HepG2 (cell line): ENCODE measurements around the gene B3GAT3. TPM values are rescaled to one million over a fixed set of nuclear protein-coding genes. Genes with fewer than 3 reads are reported as not detected.

ENCODE experiments used
- CTCF ChIP-seq: sonication (generic); formaldehyde crosslinking; IDR thresholded peaks from 2 replicates; pipeline ENCODE4 v1.5.0; 2020; ENCODE audit warnings: mild to moderate bottlenecking, missing genetic modification reagents, moderate library complexity
- DMAP1 ChIP-seq: IDR thresholded peaks from 2 replicates; pipeline ENCODE4 v1.6.1; 2016
- E2F2 ChIP-seq: sonication (generic); formaldehyde crosslinking; IDR thresholded peaks from 2 replicates; pipeline ENCODE4 v1.4.0; 2020; ENCODE audit warnings: missing genetic modification reagents, borderline replicate concordance
- HMGXB4 ChIP-seq, 2 experiments: sonication (generic) in 1 of 2; formaldehyde crosslinking in 1 of 2; IDR thresholded peaks; 2 replicates each; pipeline versions ENCODE4 v1.4.0 to v1.6.1; 2018 to 2020; ENCODE audit warnings: missing genetic modification reagents in 2 of 2, borderline replicate concordance in 1 of 2, low read depth in 1 of 2, mild to moderate bottlenecking in 1 of 2, missing biosample characterization in 1 of 2
- MXD1 ChIP-seq: sonication (generic); formaldehyde crosslinking; IDR thresholded peaks from 2 replicates; pipeline ENCODE4 v1.4.0; 2020; ENCODE audit warnings: mild to moderate bottlenecking, missing genetic modification reagents
- NCOA5 ChIP-seq: sonication (generic); formaldehyde crosslinking; IDR thresholded peaks from 2 replicates; pipeline ENCODE4 v1.4.0; 2020; ENCODE audit warnings: missing genetic modification reagents
- PHF8 ChIP-seq: sonication (generic); formaldehyde crosslinking; IDR thresholded peaks from 2 replicates; pipeline ENCODE4 v1.5.0; 2020; ENCODE audit warnings: missing genetic modification reagents
- SAP130 ChIP-seq: IDR thresholded peaks from 2 replicates; pipeline ENCODE4 v1.6.1; 2016; ENCODE audit warnings: low read depth
- SETDB1 ChIP-seq: sonication (generic); formaldehyde crosslinking; IDR thresholded peaks from 2 replicates; pipeline ENCODE4 v1.5.1; 2020; ENCODE audit warnings: missing genetic modification reagents, mild to moderate bottlenecking, borderline replicate concordance
- SNAPC5 ChIP-seq: sonication (generic); formaldehyde crosslinking; IDR thresholded peaks from 2 replicates; pipeline ENCODE4 v1.8.1; 2023; ENCODE audit warnings: mild to moderate bottlenecking, missing genetic modification reagents, borderline replicate concordance
- SPEN ChIP-seq: sonication (generic); formaldehyde crosslinking; IDR thresholded peaks from 2 replicates; pipeline ENCODE4 v1.5.1; 2020; ENCODE audit warnings: low read depth, mild to moderate bottlenecking, missing genetic modification reagents
- SRSF1 ChIP-seq: fragments of 200-400 bp; formaldehyde crosslinking; optimal IDR thresholded peaks from 2 replicates; pipeline ENCODE3; 2017; ENCODE audit warnings: mild to moderate bottlenecking, low read depth, low read length, moderate library complexity
- TERF1 ChIP-seq: sonication (generic); formaldehyde crosslinking; IDR thresholded peaks from 2 replicates; pipeline ENCODE4 v1.8.0; 2022; ENCODE audit warnings: mild to moderate bottlenecking, missing genetic modification reagents, moderate library complexity
- THAP9 ChIP-seq: sonication (generic); formaldehyde crosslinking; IDR thresholded peaks from 2 replicates; pipeline ENCODE4; 2020; ENCODE audit warnings: missing genetic modification reagents, mild to moderate bottlenecking, borderline replicate concordance
- YEATS2 ChIP-seq: sonication (generic); formaldehyde crosslinking; IDR thresholded peaks from 2 replicates; pipeline ENCODE4 v1.4.0; 2020; ENCODE audit warnings: missing genetic modification reagents, borderline replicate concordance
- ZFX ChIP-seq: sonication (generic); formaldehyde crosslinking; IDR thresholded peaks from 2 replicates; pipeline ENCODE4 v1.4.0; 2020; ENCODE audit warnings: mild to moderate bottlenecking, low read depth, missing genetic modification reagents, moderate library complexity
- ZNF263 ChIP-seq: sonication (generic); formaldehyde crosslinking; IDR thresholded peaks from 2 replicates; pipeline ENCODE4 v1.4.0; 2020; ENCODE audit warnings: missing genetic modification reagents
- ZNF674 ChIP-seq: sonication (generic); formaldehyde crosslinking; IDR thresholded peaks from 2 replicates; pipeline ENCODE4 v1.5.0; 2020; ENCODE audit warnings: low read depth, mild to moderate bottlenecking, missing genetic modification reagents
- ZNF773 ChIP-seq: sonication (generic); formaldehyde crosslinking; IDR thresholded peaks from 2 replicates; pipeline ENCODE4 v1.4.0; 2020; ENCODE audit warnings: missing genetic modification reagents, borderline replicate concordance
- polyA plus RNA-seq, 8 experiments: library from polyadenylated mRNA; depleted of rRNA in 3 of 8; stranded (reverse) in 7 of 8; unstranded in 1 of 8; fragments of >200 nt; fragmentation: Illumina TruSeq in 4 of 8; extraction: Trizol in 4 of 8; gene quantifications; 2 replicates each; pipeline versions ENCODE4 v1.2.1 to v1.2.3, GENCODE V29; 2011 to 2016; ENCODE audit warnings: low read depth in 4 of 8, missing spikeins in 1 of 8, mixed read lengths in 1 of 8; ENCODE audit not compliant: insufficient read depth in 1 of 8
- total RNA-seq, 5 experiments: library from RNA; depleted of rRNA; stranded (reverse); fragments of >200 nt; fragmentation: Illumina TruSeq; extraction: Trizol; gene quantifications; 2 replicates each; pipeline ENCODE4 v1.2.3, GENCODE V29; 2016; ENCODE audit warnings: low read depth in 1 of 5

Gene B3GAT3
- total and polyA plus RNA-seq, 2 of the 13 experiments (the other 11 are each of a cell fraction or from before 2014, with no cell fraction given), result 21.3 to 26.1 TPM

- TF ChIP-seq MXD1 (CRISPR knock-in tag) (0 out of 2 replicates have a peak, but pooled peaks have one; percentile 10), E2F2 (CRISPR knock-in tag) (no peak), ZFX (CRISPR knock-in tag) (peak; percentile 57; the same call in 1 of the 2 replicates), SNAPC5 (CRISPR knock-in tag) (no peak), DMAP1 (CRISPR knock-in tag) (peak; percentile 49; the same call in 1 of the 2 replicates), THAP9 (peak; percentile 43; the same call in 1 of the 2 replicates), YEATS2 (CRISPR knock-in tag) (no peak), ZNF263 (CRISPR knock-in tag) (no peak), SPEN (CRISPR knock-in tag) (0 out of 2 replicates have a peak, but pooled peaks have one; percentile 20), HMGXB4 (CRISPR knock-in tag; IDR thresholded peaks at IDR 0.05; ENCODE audit: borderline replicate concordance in 1 of 2, low read depth in 1 of 2) (peak in 1 of 2 experiments; percentile 40; a peak in 1 of 4 replicates), ZNF773 (CRISPR knock-in tag) (no peak), SETDB1 (no peak), TERF1 (no peak), CTCF (peak; percentile 29), PHF8 (CRISPR knock-in tag) (peak; percentile 18; the same call in 1 of the 2 replicates), SAP130 (peak; percentile 39), ZNF674 (CRISPR knock-in tag) (no peak), NCOA5 (CRISPR knock-in tag) (no peak), SRSF1 (no peak)
Measured at GRCh38 chr11:62611705-62612365, 10.0 kb downstream of the B3GAT3 start (continued).
